ENCODE results near the gene TGFBR3.

TGFBR3 gene

DNA sequence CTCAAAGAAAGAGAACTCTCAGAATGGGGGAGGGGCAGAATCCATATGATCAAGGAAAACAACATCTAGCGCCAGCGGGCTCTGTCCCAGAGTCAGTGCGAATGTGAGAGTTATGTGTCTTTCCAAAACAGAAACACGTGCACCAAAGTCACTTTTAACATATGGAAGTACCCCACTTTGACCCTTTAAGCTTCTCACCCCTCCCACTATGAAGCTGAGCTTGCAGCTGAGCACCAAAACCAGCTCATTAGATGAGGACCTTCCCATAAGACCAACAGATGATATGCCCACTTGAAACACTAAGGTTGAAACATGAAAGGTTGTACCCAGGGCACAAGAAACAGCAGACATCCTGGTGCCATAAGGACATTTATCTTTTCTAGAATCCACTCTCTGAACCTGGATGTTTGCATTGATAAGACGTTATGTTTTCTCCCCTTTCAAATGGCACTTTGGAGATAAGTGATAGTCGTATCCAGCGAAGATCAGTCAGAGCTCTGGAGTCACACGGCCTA is 171.0 kb downstream of the TGFBR3 start:
- no peak for DNase-seq
- TF ChIP-seq GATA1 (IDR thresholded peaks at IDR 0.05; ENCODE audit: low read depth, low read length) (no peak), POLR2A (IDR thresholded peaks at IDR 0.05; ENCODE audit: low read length) (no peak)

DNA sequence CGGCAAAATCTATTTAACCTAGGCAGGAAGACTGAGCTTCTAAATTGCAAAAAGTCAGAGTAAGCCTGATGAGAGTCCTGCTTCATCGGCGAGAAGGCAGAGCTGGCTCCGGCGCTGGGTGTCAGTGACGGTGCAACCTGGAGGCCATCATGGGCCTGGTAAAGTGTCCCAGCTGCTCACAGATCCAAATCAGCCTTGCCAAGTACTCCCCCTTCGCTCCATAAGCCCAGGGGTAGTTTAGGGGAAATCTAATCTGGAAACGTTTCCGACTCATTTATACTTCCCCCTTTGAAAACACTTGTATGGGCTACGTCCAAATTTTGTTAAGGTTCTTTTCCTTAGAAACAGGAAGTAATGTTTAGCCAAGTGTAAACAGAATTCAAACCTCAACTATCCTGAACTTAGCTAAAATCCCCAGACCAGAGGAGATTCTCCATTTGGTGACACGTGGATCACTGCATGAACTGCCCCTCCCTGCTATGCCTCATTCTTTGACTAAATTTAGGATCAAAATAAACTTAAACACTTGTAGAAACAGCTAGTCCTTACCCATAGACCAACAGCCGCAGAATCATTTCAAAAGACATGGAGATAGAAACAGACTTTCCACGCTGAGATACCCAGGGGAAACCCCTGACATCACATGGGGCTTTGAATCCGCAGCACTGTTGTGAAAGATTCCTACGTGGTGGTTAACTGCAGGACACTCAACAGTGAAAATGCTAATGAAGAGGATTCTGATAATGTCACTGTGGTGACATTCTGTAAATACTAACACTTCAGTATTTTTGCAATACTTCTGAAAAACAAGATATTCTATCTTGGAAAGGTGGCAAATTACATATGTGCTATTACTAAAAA is 172.7 kb downstream of the TGFBR3 start:
- no peak for TF ChIP-seq GATA1 (IDR thresholded peaks at IDR 0.05; ENCODE audit: low read depth, low read length)
- TF ChIP-seq POLR2A (IDR thresholded peaks at IDR 0.05; ENCODE audit: low read length) = no peak
- DNase-seq = no peak

DNA sequence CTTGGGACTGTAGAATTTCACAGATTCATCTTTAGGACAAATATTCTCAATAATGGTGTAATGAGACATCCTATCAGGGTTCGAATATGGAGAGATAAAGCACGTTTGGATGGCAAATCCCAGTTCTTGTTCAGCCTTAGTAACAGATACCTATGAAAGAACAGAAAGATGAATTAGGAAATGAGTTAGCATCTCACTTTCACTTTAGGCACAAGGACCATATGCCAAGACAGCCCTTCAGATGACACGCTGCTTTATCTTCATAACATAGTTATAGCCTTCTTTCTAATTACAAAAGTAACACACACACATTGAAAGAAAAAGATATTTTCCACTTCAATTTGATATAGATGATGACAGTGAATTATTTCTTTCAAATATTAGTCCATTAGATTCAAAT is 173.6 kb downstream of the TGFBR3 start:
- no peak for DNase-seq
- TF ChIP-seq POLR2A (IDR thresholded peaks at IDR 0.05; ENCODE audit: low read length) (no peak), GATA1 (IDR thresholded peaks at IDR 0.05; ENCODE audit: low read depth, low read length) (no peak)

DNA sequence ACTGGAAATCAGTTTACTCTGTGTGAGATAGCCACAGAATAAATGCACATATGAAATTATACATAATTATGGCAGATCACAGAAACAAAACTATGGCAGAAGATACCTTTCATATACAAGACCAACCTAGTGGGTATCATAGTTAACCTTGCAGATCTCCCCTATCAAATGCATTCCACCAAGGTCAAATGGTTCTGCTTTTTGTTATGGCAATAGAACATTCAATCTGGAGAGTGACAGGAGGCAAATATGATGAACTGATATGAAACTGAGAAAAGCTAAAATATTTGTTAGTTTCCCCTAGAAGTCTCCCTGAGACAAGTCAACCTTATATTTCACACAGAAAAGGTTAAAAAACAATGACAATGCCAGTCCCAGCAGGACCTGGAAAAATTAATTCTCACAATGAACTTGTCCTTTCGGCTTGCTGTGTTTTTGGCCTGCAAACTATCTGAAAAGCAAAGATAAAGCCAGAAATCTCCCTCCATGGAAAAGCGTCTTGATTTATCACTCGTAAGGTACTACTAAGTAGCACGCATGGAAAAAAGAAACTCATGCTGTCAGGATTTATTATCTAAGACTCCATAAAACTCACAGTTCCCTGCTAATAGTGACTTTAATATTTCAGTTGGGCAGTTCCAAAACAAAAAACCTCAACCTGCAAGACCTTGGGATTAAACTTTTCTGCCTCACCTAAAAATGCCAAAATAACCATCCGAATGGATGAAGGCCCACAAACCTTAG is 174.3 kb downstream of the TGFBR3 start:
- DNase-seq = no peak
- TF ChIP-seq POLR2A (IDR thresholded peaks at IDR 0.05; ENCODE audit: low read length) = no peak
- no peak for TF ChIP-seq GATA1 (IDR thresholded peaks at IDR 0.05; ENCODE audit: low read depth, low read length)

DNA sequence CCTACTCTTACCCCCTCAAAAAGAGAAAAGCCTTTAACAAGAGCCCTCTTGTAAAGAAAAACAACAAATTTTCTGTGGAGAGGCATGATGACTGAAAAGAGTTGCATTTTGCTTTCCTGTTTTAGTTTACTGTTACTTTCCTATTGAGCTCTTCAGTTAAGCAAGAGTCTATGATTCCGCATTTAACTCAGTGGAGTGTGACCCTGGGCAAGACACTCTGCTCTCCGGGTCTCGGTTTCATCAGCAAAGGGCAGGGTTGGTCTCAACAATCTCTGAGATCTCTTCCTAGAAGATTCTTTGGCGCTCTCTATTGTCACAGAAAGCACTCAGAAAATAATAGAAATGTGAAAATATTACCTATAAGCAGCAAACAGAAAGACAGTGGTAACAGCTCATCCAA is 175.7 kb downstream of the TGFBR3 start:
- DNase-seq = no peak
- TF ChIP-seq GATA1 (IDR thresholded peaks at IDR 0.05; ENCODE audit: low read depth, low read length) (no peak), POLR2A (IDR thresholded peaks at IDR 0.05; ENCODE audit: low read length) (no peak)

DNA sequence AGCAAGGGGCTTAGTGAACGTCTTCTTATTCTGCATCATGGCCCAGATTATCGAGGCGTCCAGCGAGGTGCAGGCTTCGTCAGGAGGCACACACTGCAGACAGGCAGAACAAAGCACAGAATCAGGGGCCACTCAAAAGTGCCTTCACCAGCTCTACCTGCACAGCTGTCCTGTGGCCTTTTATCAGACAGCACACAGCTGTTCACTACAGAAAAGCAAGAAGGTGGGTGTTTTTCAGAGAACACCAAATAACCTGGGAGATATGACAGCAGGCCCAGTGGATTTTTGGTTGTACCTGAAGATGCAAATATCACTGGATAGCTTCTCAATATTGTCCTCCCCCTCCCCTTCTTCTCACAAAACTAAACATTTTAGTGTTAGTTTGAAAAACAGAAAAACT is 177.3 kb downstream of the TGFBR3 start:
- no peak for DNase-seq
- no peak for TF ChIP-seq GATA1 (IDR thresholded peaks at IDR 0.05; ENCODE audit: low read depth, low read length)
- TF ChIP-seq POLR2A (IDR thresholded peaks at IDR 0.05; ENCODE audit: low read length) = no peak

DNA sequence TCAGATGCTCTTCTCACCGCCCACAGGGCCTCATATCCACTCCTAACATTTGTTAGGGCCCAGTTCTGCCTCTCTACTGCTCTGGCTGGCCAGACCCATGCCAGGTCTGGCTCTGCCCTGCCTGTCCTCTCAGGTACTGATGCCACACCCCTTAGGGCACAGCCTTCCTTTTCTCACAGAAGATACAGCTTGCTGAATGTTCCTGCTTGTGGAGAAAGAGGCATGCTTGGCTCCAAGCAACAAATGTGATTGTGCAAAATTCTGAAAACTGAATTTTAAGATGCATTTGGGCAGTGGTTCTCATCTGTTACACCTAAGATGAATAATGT is 178.1 kb downstream of the TGFBR3 start:
- no peak for TF ChIP-seq GATA1 (IDR thresholded peaks at IDR 0.05; ENCODE audit: low read depth, low read length)
- TF ChIP-seq POLR2A (IDR thresholded peaks at IDR 0.05; ENCODE audit: low read length) = no peak
- DNase-seq = no peak

DNA sequence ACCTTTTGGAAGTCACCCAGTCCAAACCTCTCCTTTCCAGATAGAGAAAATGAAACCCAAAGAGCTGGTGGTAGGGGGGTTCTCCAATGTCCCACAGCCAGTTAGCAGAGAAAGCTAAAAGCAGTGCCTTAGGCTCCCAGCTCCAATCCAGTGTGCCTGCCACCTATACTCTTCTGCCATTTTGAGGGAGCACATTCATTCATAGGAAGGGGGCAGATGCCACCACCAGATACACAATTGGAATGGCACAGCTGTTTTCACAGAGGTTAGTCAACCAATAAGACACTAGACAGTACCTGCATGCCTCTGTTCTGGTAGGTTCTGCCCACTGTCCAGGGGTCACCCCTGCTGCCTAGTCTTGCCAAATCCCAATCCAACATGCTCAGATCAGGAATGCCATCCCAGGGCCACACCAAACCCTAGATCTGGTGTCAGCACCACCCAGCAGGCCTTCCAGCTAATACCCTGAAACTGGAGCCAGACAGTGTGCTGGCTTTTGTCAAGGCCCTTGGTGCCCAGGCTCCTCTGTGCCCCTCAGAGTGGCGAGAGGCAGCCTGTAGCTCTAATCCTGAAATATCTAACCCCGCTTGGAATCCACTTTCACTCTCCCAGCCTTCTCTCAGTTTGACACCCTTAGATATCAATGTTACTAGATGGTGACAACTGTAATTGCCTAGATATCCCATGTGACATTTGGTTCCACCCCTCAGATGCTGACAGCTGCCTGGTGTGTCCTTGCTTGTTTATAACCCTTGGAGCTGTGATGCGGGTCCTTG is 178.6 kb downstream of the TGFBR3 start:
- no peak for TF ChIP-seq POLR2A (IDR thresholded peaks at IDR 0.05; ENCODE audit: low read length)
- no peak for TF ChIP-seq GATA1 (IDR thresholded peaks at IDR 0.05; ENCODE audit: low read depth, low read length)
- DNase-seq = no peak

DNA sequence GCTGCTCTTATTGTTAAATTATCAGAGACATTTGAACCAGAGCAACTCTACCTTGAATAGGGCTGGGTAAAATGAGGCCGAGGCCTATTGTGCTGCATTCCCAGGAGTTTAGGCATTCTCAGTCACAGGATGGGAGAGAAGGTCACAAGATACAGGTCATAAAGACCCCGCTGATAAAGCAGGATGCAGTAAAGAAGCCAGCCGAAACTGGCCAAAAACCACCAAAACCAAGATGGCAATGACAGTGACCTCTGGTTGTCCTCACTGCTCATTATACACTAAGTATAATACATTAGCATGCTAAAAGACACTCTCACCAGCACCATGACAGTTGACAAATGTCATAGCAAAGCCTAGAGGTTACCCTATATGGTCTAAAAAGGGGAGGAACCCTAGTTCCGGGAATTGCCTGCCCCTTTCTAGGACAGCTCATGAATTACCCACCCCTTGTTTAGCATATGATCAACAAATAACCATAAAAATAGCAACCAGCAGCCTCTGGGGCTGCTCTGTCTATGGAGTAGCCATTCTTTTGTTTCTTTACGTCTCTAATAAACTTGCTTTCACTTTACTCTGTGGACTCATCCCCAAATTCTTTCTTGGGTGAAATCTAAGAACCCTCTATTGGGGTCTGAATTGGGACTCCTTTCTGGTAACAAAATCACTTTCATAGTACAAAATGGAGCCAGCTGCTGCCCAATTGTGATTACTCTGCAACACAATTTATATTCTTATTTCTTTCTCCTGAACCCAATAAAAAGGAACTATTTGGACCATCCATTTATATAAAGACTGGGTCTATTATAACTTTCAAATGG is 179.6 kb downstream of the TGFBR3 start:
- DNase-seq = no peak
- TF ChIP-seq POLR2A (IDR thresholded peaks at IDR 0.05; ENCODE audit: low read length) (no peak), GATA1 (IDR thresholded peaks at IDR 0.05; ENCODE audit: low read depth, low read length) (no peak)

DNA sequence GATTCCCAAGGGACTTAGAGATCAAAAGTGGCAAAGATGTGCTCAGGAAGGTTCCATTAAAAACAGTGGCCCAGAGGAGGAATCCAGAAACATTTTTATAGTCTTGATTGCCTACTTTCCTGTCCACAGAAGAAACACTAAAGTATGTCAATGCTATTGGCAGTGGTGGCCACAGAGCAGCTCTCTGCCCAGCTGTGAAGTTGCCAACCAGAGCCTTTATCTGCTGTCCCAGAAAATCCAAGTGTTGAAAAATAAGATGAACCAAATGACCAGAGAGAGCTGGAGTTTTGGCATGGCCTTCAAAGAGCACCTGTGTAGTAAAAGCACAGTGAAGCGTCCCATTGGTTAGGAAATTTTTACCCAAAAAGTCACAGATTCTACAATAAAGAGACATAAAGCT is 181.2 kb downstream of the TGFBR3 start:
- TF ChIP-seq POLR2A (IDR thresholded peaks at IDR 0.05; ENCODE audit: low read length) = no peak
- TF ChIP-seq GATA1 (IDR thresholded peaks at IDR 0.05; ENCODE audit: low read depth, low read length) = no peak

DNA sequence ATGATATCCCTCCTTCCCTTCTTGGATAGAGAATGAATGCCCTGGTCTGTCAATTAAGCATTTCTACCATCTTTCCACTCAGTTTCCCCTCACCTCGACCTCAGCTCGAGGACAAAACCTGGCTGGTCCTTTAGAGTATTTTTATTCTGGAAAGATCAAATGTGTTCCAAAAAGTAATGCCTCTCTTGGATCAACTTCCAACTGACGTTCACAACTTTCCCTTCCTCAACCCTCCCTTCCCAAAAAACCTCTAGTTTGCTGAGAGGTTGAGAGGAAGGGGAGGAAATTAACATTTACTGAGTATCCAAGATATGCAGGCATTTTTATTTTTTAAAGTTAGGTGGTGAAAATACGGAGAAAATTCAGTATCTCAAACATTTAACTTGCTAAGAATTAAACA is 182.9 kb downstream of the TGFBR3 start:
- TF ChIP-seq POLR2A (IDR thresholded peaks at IDR 0.05; ENCODE audit: low read length) (no peak), GATA1 (IDR thresholded peaks at IDR 0.05; ENCODE audit: low read depth, low read length) (no peak)
- no peak for DNase-seq

More for the DNA sequence above, 181.2 kb downstream of the TGFBR3 start:
- DNase-seq = no peak

DNA sequence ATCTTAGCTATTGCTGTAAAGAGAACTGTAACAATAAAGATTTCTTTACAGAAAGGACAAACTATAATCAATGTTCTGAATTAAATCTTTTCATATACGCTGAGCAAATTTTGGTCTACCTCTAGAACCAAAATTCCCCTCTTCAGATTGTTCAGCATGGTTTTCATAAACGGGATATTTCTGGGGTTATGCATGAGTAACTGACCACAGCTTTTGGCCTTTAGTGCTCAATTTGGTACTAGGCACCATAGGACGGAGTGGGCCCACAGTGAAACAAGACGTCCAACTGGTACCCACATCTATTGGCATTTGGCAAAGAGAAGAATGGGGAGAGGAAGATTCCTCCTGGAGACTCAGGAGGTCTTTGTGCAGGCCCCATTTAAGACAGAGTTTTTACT is 184.5 kb downstream of the TGFBR3 start:
- TF ChIP-seq GATA1 (IDR thresholded peaks at IDR 0.05; ENCODE audit: low read depth, low read length) = no peak
- TF ChIP-seq POLR2A (IDR thresholded peaks at IDR 0.05; ENCODE audit: low read length) = no peak
- DNase-seq = no peak

DNA sequence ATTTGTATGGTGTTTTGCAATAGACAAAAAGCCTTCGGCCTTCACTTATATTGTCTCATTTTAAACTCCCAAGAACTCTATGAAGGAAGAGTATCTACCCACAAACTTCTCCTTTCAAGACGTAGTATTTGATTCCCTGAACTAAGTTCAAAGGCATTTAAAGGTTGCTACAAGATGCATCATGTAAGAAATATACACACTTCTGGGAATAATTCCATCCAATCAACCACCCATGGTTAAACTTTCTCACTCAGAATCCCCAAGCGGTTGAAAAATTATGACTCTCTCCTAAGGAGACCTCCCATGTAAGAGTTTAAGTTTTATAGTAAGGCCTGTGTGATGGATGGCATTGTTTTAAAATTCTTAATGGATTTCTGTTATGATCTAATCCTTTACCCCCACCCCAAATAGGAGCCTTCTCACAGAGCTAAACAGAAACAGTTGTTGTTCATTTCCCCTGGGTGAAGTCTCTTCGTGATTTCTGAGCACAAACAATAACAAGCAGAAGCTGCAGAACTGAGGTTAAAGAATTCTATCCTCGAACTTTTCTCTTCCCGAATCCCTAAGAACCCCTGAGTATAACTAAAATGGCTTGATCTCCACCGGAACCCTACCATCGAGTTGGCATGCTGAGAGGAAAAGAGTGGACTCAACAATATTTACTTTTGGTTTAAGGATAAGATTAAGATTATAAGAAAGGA is 185.0 kb downstream of the TGFBR3 start:
- TF ChIP-seq POLR2A (IDR thresholded peaks at IDR 0.05; ENCODE audit: low read length) (no peak), GATA1 (IDR thresholded peaks at IDR 0.05; ENCODE audit: low read depth, low read length) (no peak)
- no peak for DNase-seq

Data from erythroblast (primary cell).